Hematopoietic multipotent progenitor cell treated with erythropoietin and hydrocortisone succinate and interleukin-3 and kit ligand, for 15 days (in vitro differentiated cells): Measurements from ENCODE around the gene SERPINA12.

Source experiments
- DNase-seq: peaks from one replicate; pipeline ENCODE4 v3.0.0-alpha.2; 2015; ENCODE audit warnings: low spot score

The SERPINA12 gene

GRCh38 chr14:94462763-94463572, 46.3 kb downstream of the SERPINA12 start:
- DNase-seq, result no peak

DNA sequence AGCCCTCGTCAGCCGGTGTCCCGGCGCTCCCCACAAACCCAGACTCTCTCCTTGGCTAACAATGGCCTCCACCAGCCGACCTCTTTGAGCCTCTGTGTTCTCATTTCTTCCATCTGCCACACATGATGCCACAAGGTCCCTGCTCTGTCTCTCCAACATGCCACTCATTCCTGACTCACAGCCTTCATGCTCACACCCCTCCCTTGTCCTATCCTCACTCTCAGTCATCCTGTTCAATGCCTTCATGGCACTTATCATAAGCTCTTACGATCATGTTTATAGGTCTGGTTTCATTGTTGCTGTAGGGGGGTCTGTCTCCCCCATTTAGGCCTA, 47.1 kb downstream of the SERPINA12 start:
- no peak for DNase-seq

DNA sequence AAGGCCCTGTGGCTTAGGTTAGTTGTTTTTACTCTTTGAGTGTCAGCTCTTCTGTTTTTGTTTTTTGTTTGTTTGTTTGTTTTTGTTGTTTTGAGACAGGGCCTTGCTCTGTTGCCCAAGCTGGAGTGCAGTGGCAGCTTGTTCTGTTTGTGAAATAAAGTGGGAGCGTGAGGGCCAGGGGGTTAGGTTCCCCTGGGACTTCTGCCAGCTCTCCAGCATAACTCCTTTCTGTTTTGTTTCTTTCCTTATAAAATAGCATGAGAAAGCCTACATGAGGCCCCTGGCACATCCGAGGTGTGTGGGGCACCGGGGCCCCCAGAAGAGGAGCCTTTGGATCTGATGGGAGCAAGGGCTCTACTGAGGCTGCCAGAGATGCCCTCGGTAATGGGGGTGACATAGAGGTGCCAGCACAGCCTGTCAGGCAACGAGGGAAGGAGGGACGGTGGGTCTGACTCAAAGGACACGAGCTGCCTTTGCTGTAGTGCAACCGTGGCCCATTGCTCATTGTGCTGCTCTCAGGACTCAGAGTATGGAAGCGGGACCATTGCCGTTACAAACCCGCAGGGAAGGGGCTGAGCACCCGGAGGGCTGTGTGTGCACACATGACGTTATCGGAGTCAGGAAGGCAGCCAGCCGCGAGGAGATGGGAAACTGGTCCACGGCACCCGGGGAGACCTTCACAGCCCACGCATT, 47.6 kb downstream of the SERPINA12 start:
- no peak for DNase-seq

DNA sequence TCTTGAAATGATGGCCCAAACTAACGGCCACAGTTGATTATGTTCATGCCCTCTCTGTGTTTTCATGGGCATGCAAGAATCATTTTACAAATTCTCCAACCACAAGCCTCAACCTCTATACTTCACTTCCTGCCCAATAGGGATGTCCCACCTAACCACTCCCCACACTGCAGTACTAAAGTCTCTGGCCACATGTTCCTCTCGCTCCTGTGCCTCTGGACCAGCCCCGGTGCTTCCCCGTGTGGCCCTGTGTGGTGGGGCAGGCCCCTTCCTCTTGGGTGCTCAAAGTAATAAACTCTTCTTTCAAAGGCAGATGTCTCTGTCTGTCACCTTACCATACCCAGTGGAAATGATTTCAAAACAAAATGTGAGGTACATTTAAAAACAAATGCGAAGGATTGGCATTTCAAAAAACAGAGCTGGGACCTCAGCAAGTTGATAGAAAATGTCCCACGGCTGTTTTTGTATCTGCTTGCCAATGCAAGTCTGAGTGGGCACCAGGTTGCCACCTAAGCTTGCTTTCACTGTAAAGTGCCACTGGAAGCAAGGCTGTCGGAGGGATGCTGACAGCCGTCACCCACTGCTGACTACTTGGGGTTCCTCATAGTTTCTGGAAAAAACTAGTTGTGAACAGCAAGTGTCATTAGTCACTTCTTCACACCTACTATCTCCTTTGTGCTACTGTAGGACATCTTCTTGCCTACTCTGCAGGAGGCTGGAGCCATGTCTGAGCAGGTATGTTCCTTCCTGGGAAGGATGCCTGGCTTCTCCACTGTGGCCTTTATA, 48.4 kb downstream of the SERPINA12 start:
- no peak for DNase-seq

GRCh38 chr14:94458558-94459205, 50.6 kb downstream of the SERPINA12 start:
- no peak for DNase-seq

- DNase-seq, result no peak
Observed at GRCh38 chr14:94458096-94458495, 51.2 kb downstream of the SERPINA12 start.

GRCh38 chr14:94455928-94456327, 53.3 kb downstream of the SERPINA12 start:
- no peak for DNase-seq

GRCh38 chr14:94451826-94452225, 57.4 kb downstream of the SERPINA12 start:
- no peak for DNase-seq

DNA sequence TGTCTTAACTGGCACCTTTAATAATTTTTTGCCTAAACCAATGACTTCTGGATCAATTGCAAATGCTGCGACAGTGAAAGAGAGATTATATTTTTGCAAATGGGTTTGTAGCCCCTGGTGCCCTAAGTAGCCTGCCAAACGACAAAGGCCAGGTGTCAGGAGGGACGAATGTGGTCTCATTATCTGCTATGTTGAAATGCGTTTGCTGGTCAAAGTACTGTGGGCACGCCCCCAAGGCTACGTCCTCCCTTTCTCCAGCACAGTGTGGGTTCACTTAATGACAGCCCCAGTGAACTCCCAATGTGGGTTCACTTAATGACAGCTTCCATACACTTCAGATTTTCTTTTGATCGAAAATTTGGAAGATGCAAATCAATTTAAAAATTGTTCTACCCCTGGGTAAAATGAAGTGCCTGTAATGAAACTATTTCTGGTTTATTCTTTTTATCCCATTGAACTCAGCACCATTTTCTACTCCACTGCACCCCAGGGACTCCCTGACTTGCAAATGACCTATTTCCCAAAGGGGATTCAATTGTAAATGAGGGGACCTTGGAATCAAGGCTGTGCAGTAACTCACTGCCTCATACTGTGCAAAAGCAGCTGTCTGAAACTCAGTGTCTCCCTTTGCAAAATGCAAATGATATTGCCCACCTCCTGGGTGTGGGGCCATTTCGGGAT, 58.0 kb downstream of the SERPINA12 start:
- DNase-seq, result no peak

GRCh38 chr14:94450722-94451090, 58.6 kb downstream of the SERPINA12 start:
- DNase-seq, result no peak

DNA sequence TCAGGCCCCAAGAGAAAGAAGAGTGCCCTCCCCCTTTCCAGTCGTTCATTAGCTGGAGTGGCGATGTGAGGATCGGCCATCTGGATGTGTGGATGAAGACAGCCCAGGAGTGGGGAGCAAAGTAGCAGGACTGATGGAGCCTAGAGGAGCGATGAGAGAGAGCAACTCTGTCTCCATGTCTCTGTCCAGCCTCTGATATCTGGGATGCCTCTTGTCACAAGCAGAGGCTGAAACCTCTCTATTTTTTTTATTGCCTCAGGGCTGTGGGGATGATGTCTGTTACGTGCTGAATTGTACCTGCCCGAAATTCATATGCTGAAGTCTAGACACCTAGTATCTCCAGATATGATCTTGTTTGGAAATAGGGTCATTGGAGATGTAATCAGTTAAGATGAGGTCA, 59.3 kb downstream of the SERPINA12 start:
- no peak for DNase-seq

GRCh38 chr14:94448071-94448808, 61.0 kb downstream of the SERPINA12 start:
- DNase-seq, result no peak

- no peak for DNase-seq
Observed at GRCh38 chr14:94447206-94447605, 62.1 kb downstream of the SERPINA12 start.

DNA sequence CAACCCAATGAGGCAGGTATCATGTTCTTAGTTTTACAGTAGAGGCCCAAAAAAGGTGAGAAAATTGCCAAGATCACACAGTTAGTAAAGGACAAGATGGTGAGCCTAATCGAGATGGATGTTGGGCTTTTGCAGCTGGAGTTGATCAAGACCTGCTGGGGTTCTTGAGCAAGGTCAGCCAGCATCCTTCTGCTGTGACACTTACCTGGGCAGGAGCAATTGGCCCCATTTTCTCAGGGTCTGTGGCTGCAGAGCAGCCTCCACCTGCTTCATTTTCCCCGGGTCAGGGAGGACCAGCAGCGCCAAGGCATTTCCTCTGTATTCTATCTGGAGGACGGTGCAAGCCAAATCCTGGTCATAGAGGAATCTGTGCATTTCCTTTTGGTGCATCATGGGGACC, 63.1 kb downstream of the SERPINA12 start:
- no peak for DNase-seq

DNA sequence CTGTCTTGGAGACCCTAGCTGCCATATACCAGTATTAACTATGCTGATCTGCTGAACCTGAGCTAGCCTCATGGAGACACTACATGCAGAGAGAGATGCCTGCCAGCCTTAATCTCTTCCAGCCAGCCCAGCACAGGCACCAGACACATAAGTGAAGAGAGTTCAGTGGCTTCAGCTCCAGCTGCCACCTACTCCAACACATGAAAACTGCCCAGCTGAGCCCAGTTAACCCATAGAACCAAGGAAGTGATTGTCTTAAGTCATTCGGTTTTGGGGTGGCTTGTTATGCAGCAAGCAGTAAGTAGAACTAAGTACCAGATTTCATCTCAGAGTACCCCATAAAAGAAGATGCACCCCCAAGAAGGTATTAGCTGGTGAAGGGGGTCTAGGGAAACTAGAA, 64.3 kb downstream of the SERPINA12 start:
- DNase-seq, result no peak

DNA sequence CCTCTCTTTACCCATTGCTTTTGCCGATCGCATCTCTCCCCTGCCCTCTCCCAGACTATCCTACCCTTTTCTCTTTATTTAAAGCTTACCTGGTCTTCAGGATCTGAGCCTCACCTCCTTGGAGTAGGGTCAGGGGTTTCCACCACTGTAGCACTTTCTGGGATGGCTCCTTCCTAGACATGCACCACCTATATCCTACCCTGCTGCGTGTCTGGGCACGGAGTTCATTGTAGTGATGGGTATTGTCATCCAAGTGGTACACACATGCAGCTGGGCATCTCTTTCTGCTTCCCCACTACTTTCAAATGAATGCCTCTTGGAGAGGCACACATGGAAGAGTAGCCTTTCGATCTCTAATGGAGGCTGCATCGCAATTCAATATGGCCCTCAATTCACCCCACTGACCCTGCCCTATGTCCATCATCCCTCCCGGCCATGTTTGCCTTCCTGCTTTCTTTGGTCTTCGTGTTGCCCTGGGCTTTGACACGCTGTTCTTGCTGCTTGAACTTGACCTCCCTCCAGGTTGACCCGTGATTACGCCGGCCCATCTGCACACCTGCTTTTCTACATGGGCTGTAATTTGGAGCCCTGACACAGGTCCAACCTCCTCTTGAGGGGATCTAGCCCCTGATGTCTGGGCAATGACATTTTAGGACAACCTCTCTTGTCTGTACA, 67.6 kb downstream of the SERPINA12 start:
- DNase-seq, result no peak

- DNase-seq, result no peak
Observed at GRCh38 chr14:94441130-94441529, 68.1 kb downstream of the SERPINA12 start.

- DNase-seq, result no peak
Observed at GRCh38 chr14:94439453-94440057, 69.7 kb downstream of the SERPINA12 start.
